GM21619 (cell line): ENCODE data around the gene PDILT.
"Not testable (repeated sequence)": the region's sequence is repeated elsewhere in the genome, so short reads cannot be mapped to it uniquely, and the experiment has no call there.

Experiments
- ATAC-seq: cut with Tn5 transposase; IDR thresholded peaks from one replicate; pipeline ENCODE4 v1.9.1; 2021; ENCODE audit not compliant: unreplicated experiment

PDILT gene

GRCh38 chr16:20404637-20405036, at the start of gene PDILT:
PDILT (minus strand) TSS chr16:20404737; CDS start chr16:20399300, 5,437 bp downstream.
- no peak for ATAC-seq

- not testable (repeated sequence) for ATAC-seq
Observed at GRCh38 chr16:20453633-20454032, 49.1 kb upstream of the PDILT start.

DNA sequence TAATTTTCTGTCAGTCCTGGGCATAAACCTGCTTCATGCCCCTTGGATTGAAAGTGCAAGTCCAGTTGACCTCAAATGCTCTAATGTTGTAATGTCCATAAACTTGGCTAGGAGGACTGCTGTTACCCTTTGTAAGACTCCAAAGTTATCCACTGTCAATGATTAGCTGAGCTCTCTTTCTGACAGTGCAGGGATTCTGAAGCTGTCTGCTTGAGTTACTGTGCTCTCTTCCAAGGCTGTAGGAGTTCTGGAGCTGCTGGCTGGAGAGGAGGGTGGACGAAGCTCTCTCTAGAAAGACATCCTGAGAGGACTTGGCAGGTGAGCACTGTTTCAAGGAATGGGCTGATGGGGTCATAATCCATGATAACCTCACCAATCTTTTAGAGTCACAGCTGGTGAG, 46.8 kb upstream of the PDILT start, which contains the start of gene ACSM2A:
ACSM2A (plus strand) TSS at position 158 of the 400 bp plus-strand sequence. CDS start 8,594 bp downstream, outside the sequence.
- ATAC-seq, result not testable (repeated sequence)

DNA sequence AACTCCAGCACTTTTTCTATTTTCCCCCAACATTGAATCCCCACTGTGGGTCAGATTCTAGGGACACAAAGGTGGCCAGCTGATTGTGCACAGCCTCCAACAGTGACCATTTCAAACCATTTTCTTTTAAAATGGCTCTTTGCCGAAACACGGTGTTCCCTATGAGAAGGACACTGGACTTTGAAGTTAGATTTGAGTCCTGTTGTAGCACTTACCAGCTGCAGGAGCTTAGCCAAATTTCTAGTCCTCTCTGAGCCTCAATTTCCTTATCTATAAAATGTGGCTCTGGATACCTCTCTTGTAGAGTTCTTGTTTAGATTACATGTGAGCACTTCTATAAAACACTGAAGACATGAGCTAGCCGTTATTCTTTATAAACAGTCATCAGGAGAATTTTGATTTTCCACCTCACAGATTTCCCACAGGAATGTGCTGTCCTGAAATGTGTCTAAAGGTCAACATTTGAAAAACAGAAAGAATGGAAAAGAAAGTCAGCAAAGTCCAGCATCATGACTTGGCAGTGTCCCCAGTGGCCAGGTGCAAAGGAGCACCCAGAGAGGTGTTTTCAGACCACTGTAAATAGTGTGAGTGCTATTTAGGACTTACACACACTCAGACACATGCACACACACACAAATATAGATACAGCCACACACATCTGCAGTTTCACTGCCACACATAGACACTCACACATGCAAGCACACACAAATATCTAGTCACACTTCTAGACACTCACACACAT, 42.3 kb upstream of the PDILT start:
- ATAC-seq, result not testable (repeated sequence)

DNA sequence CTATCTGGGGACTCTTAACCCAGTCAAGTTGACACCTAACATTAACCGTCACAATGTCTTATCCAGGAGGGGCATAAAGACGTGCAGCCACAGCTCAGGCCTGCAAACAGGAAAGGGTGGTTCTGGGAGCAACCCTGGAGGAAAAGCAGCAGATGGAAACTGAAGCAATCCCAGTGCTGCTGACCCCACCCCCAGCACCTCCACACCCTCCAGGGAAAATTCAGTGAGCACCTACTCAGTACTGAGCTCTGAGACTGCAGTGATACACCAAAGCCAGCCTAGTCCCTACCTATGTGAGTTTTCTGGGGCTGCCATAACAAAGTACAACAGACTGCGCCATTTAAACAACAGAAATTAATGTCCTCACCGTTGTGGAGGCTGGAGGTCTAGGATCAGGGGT, 37.3 kb upstream of the PDILT start:
- not testable (repeated sequence) for ATAC-seq

DNA sequence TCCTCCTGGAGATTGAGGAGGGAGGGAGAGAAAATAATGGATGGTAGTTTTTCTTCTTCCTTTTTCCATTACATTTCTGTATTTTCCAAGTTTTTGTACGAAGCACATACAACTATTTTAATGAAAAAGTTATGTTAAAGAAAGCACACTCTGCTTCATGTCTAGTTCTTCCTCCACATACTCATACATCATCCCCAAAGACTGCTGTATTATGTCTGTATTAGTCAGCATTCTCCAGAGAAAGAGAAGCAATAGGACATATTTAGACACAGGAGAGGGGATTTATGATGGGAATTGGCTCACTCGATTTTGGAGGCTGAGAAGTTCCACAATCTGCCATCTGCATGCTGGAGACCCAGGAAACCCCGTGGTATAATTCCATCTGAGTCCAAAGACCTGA, 36.7 kb upstream of the PDILT start:
- ATAC-seq, result no peak

- not testable (repeated sequence) for ATAC-seq
Observed at GRCh38 chr16:20440731-20441130, 36.2 kb upstream of the PDILT start.

- not testable (repeated sequence) for ATAC-seq
Observed at GRCh38 chr16:20439820-20440231, 35.3 kb upstream of the PDILT start.

GRCh38 chr16:20438950-20439349, 34.4 kb upstream of the PDILT start:
- ATAC-seq, result not testable (repeated sequence)

GRCh38 chr16:20430948-20431347, 26.4 kb upstream of the PDILT start:
- no peak for ATAC-seq

- ATAC-seq, result not testable (repeated sequence)
Observed at GRCh38 chr16:20430480-20430879, 25.9 kb upstream of the PDILT start.

- ATAC-seq, result not testable (repeated sequence)
Observed at GRCh38 chr16:20429499-20429898, 25.0 kb upstream of the PDILT start.

- ATAC-seq, result not testable (repeated sequence)
Observed at GRCh38 chr16:20427401-20427797, 22.9 kb upstream of the PDILT start.

- no peak for ATAC-seq
Observed at GRCh38 chr16:20424129-20424866, 19.8 kb upstream of the PDILT start.

GRCh38 chr16:20423772-20424128, 19.2 kb upstream of the PDILT start:
- not testable (repeated sequence) for ATAC-seq

GRCh38 chr16:20421748-20422147, 17.2 kb upstream of the PDILT start:
- ATAC-seq, result not testable (repeated sequence)

DNA sequence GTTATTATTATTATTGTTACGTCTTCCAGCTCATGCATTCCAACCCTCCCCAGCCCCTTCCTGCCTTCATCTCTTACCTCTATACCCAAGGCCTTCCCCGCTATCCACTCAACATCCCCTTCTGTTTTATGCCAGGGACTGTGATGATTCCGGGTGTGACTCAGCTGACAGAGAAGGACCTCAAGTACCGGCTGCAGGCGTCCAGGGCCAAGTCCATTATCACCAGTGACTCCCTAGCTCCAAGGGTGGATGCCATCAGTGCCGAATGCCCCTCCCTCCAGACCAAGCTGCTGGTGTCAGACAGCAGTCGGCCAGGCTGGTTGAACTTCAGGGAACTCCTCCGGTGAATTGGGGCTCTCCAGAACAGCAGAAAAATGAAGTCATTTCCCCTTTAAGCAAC, 14.6 kb upstream of the PDILT start:
- not testable (repeated sequence) for ATAC-seq

DNA sequence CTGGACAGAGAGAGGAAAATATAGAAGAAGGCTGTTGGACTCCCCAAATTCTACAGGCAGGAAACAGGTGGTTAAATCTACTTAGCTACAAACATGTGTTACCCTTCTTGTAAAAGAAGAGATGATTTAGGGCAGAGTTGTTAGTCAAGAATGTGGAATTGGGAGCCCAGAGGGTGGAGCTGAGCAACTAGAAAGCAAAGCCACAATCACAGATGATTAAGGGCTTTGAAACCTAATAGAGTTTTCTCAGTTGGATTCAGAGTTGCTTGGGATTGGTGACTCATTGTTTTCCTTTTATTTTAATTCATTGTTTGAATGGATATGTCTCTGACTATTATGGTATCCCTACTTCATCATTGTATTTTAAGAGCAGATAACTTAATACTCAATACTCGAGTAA, 11.0 kb upstream of the PDILT start:
- no peak for ATAC-seq

- no peak for ATAC-seq
Observed at GRCh38 chr16:20411055-20411454, 6.5 kb upstream of the PDILT start.

DNA sequence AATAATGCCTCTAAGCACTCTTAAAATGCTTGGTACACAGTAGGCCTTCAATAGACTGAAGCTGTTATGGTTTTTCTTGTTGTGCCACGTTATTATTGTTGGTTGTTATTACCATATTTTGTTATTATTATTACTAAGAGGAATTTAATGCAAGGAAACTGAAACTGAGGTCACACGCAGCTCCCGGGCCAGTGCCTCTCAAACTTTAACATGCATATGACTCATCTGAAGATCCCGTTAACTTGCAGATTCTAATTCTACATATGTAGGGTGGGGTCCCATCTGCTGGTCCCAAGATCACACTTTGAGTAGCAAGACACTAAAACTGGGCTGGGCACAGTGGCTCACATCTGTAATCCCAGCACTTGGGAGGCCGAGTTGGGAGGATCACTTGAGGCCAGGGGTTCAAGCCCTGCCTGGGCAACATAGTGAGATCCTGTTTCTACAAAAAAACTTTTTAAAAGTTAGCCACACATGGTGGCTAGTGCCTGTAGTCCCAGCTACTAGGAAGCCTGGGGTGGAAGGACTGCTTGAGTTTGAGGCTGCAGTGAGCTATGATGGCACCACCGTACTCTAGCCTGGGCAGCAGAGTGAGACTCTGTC, 5.7 kb upstream of the PDILT start:
- peak; percentile 84 for ATAC-seq

- ATAC-seq, result peak; percentile 33
Observed at GRCh38 chr16:20409398-20410120, 5.0 kb upstream of the PDILT start, which contains the start of gene ACSM5. ACSM5 (plus strand) TSS chr16:20409534; CDS start chr16:20411485, 1,951 bp downstream.
